ENCODE results near the gene FLNB. TPM values are rescaled to one million over a fixed set of nuclear protein-coding genes. Genes with fewer than 3 reads are reported as not detected.

Gene FLNB
- total RNA-seq, 1 experiment from 2014 or later = 127 TPM

- Mint-ChIP-seq H3K4me3 (no peak overlapping the region), H3K27me3 (ENCODE audit: low read depth) (no peaks in the 10 kb centered on the region), H3K27ac (peak overlapping the region; percentile 69; the same call in 1 of the 2 replicates), H3K9me3 (no peaks in the 10 kb centered on the region), H3K4me1 (peaks cover 27% of the 10 kb centered on the region), H3K36me3 (no peaks in the 10 kb centered on the region)
- CTCF ChIA-PET = interaction anchor here (1.0 to 3.2 kb wide), 4 partner anchors 10 to 200 kb away, joined by 3 to 12 read pairs (median 4); no protein-coding TSS in a partner anchor
- DNase-seq (ENCODE audit: low spot score) (no peak), ATAC-seq (no peak)
- no peak for TF ChIP-seq JUN (CRISPR knock-in tag; IDR thresholded peaks at IDR 0.05)
- no peak for TF ChIP-seq CREB1 (CRISPR knock-in tag; IDR thresholded peaks at IDR 0.05)
- TF ChIP-seq, protein P1, sequence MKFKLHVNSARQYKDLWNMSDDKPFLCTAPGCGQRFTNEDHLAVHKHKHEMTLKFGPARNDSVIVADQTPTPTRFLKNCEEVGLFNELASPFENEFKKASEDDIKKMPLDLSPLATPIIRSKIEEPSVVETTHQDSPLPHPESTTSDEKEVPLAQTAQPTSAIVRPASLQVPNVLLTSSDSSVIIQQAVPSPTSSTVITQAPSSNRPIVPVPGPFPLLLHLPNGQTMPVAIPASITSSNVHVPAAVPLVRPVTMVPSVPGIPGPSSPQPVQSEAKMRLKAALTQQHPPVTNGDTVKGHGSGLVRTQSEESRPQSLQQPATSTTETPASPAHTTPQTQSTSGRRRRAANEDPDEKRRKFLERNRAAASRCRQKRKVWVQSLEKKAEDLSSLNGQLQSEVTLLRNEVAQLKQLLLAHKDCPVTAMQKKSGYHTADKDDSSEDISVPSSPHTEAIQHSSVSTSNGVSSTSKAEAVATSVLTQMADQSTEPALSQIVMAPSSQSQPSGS (CRISPR knock-in tag; IDR thresholded peaks at IDR 0.05; ENCODE audit: borderline replicate concordance, low read depth) = no peak
- TF ChIP-seq RELA (CRISPR knock-in tag; IDR thresholded peaks at IDR 0.05; ENCODE audit: borderline replicate concordance) = no peak
- no peak for TF ChIP-seq SP1 (CRISPR knock-in tag; conservative IDR thresholded peaks at IDR 0.05)
- no peak for TF ChIP-seq ZNF317 (CRISPR knock-in tag; IDR thresholded peaks at IDR 0.05; ENCODE audit: borderline replicate concordance, low read depth)
- no peak for TF ChIP-seq NFE2L1 (CRISPR knock-in tag; IDR thresholded peaks at IDR 0.05)
- TF ChIP-seq, protein P2, sequence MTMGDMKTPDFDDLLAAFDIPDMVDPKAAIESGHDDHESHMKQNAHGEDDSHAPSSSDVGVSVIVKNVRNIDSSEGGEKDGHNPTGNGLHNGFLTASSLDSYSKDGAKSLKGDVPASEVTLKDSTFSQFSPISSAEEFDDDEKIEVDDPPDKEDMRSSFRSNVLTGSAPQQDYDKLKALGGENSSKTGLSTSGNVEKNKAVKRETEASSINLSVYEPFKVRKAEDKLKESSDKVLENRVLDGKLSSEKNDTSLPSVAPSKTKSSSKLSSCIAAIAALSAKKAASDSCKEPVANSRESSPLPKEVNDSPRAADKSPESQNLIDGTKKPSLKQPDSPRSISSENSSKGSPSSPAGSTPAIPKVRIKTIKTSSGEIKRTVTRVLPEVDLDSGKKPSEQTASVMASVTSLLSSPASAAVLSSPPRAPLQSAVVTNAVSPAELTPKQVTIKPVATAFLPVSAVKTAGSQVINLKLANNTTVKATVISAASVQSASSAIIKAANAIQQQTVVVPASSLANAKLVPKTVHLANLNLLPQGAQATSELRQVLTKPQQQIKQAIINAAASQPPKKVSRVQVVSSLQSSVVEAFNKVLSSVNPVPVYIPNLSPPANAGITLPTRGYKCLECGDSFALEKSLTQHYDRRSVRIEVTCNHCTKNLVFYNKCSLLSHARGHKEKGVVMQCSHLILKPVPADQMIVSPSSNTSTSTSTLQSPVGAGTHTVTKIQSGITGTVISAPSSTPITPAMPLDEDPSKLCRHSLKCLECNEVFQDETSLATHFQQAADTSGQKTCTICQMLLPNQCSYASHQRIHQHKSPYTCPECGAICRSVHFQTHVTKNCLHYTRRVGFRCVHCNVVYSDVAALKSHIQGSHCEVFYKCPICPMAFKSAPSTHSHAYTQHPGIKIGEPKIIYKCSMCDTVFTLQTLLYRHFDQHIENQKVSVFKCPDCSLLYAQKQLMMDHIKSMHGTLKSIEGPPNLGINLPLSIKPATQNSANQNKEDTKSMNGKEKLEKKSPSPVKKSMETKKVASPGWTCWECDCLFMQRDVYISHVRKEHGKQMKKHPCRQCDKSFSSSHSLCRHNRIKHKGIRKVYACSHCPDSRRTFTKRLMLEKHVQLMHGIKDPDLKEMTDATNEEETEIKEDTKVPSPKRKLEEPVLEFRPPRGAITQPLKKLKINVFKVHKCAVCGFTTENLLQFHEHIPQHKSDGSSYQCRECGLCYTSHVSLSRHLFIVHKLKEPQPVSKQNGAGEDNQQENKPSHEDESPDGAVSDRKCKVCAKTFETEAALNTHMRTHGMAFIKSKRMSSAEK (CRISPR knock-in tag; IDR thresholded peaks at IDR 0.05; ENCODE audit: borderline replicate concordance) = no peak
- no peak for TF ChIP-seq CTCF (IDR thresholded peaks at IDR 0.05)
- no peak for TF ChIP-seq USF1 (CRISPR knock-in tag; IDR thresholded peaks at IDR 0.05)
- TF ChIP-seq ELF4 (CRISPR knock-in tag; IDR thresholded peaks at IDR 0.05; ENCODE audit: low read depth) = no peak
- no peak for TF ChIP-seq IRF2 (CRISPR knock-in tag; IDR thresholded peaks at IDR 0.05; ENCODE audit: borderline replicate concordance, low read depth)
- TF ChIP-seq, protein P3, sequence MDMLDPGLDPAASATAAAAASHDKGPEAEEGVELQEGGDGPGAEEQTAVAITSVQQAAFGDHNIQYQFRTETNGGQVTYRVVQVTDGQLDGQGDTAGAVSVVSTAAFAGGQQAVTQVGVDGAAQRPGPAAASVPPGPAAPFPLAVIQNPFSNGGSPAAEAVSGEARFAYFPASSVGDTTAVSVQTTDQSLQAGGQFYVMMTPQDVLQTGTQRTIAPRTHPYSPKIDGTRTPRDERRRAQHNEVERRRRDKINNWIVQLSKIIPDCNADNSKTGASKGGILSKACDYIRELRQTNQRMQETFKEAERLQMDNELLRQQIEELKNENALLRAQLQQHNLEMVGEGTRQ (CRISPR knock-in tag; IDR thresholded peaks at IDR 0.05) = no peak
- POLR2A ChIA-PET = no interaction called here
Observed at GRCh38 chr3:57972531-57973111, 35.6 kb upstream of the FLNB start.

DNA sequence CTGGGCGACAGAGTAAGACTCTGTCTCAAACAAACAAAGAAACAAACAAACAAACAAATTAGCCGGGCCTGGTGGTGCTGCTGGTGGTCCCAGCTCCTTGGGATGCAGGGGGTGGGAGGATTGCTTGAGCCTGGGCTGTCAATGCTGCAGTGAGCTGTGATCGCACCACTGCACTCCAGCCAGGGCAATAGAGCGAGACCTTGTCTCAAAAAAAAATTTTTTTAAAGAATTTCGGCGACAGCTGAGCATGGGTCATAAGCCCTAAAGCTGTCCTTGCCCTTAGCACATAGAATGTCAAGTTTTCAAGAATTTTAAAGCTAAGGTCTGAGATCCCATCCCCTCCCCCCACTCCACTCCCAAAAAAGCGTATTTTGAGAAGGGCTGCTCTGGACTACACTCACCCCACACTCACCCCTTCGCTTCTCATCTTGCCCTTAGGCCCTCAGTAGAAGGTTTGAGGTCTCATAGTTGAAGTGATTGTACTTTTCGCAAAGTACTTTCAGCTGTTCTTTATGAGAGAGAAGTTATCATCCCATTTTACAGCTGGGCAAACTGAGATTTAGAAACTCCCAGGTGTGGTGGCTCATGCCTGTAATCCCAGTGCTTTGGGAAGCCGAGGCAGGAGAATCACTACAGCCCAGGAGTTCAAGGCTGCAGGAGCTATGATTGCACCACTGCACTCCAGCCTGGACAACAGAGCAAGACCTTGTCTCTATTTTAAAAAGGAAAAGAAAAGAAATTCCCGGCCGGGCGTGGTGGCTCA is 34.3 kb upstream of the FLNB start:
- H3K36me3 Mint-ChIP-seq = no peaks in the 10 kb centered on the region
- POLR2A ChIA-PET = interaction anchor here (0.7 kb wide), 1 partner anchor 29 kb away, joined by 3 read pairs; no protein-coding TSS in a partner anchor
- CTCF ChIA-PET = interaction anchor here (1.6 to 3.2 kb wide), 2 partner anchors 12 to 85 kb away, joined by 3 to 12 read pairs; no protein-coding TSS in a partner anchor
- H3K27me3 Mint-ChIP-seq (ENCODE audit: low read depth) = no peaks in the 10 kb centered on the region
- H3K4me1 Mint-ChIP-seq = peaks cover 24% of the 10 kb centered on the region
- no peak overlapping the region for H3K4me3 Mint-ChIP-seq
- no peaks in the 10 kb centered on the region for H3K9me3 Mint-ChIP-seq
- DNase-seq (ENCODE audit: low spot score) (no peak), ATAC-seq (no peak)
- H3K27ac Mint-ChIP-seq = no peak overlapping the region
- TF ChIP-seq, protein P1 (CRISPR knock-in tag; IDR thresholded peaks at IDR 0.05; ENCODE audit: borderline replicate concordance, low read depth) = no peak
- TF ChIP-seq JUN (CRISPR knock-in tag; IDR thresholded peaks at IDR 0.05) = no peak
- TF ChIP-seq ZNF317 (CRISPR knock-in tag; IDR thresholded peaks at IDR 0.05; ENCODE audit: borderline replicate concordance, low read depth) = no peak
- TF ChIP-seq, protein P4, sequence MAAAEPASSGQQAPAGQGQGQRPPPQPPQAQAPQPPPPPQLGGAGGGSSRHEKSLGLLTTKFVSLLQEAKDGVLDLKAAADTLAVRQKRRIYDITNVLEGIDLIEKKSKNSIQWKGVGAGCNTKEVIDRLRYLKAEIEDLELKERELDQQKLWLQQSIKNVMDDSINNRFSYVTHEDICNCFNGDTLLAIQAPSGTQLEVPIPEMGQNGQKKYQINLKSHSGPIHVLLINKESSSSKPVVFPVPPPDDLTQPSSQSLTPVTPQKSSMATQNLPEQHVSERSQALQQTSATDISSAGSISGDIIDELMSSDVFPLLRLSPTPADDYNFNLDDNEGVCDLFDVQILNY (CRISPR knock-in tag; IDR thresholded peaks at IDR 0.05) = no peak
- TF ChIP-seq SP1 (CRISPR knock-in tag; conservative IDR thresholded peaks at IDR 0.05) = no peak
- TF ChIP-seq, protein P5, sequence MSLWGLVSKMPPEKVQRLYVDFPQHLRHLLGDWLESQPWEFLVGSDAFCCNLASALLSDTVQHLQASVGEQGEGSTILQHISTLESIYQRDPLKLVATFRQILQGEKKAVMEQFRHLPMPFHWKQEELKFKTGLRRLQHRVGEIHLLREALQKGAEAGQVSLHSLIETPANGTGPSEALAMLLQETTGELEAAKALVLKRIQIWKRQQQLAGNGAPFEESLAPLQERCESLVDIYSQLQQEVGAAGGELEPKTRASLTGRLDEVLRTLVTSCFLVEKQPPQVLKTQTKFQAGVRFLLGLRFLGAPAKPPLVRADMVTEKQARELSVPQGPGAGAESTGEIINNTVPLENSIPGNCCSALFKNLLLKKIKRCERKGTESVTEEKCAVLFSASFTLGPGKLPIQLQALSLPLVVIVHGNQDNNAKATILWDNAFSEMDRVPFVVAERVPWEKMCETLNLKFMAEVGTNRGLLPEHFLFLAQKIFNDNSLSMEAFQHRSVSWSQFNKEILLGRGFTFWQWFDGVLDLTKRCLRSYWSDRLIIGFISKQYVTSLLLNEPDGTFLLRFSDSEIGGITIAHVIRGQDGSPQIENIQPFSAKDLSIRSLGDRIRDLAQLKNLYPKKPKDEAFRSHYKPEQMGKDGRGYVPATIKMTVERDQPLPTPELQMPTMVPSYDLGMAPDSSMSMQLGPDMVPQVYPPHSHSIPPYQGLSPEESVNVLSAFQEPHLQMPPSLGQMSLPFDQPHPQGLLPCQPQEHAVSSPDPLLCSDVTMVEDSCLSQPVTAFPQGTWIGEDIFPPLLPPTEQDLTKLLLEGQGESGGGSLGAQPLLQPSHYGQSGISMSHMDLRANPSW (CRISPR knock-in tag; conservative IDR thresholded peaks at IDR 0.05; ENCODE audit: low read depth) = no peak
